Neural progenitor cell (in vitro differentiated cells): ENCODE results near the gene CSDE1.

Experiments used
- EZH2 ChIP-seq: fragments of 200-600 bp; sonication (generic); IDR thresholded peaks from 2 replicates; pipeline ENCODE4 v1.6.1; 2017; ENCODE audit warnings: antibody characterized with exemption, mild to moderate bottlenecking, moderate library complexity
- EZH2phosphoT487 ChIP-seq: fragments of 200-600 bp; sonication (generic); IDR thresholded peaks from 2 replicates; pipeline ENCODE4 v1.6.1; 2017; ENCODE audit warnings: antibody characterized with exemption
- TF ChIP-seq, protein P1 (sequence below): fragments of 200-600 bp; sonication (generic); IDR thresholded peaks from 2 replicates; pipeline ENCODE4 v1.5.1; 2017; ENCODE audit warnings: antibody characterized with exemption, mild to moderate bottlenecking

GRCh38 chr1:114753143-114753542 lies 4.6 kb downstream of the CSDE1 start:
- TF ChIP-seq, protein P1, sequence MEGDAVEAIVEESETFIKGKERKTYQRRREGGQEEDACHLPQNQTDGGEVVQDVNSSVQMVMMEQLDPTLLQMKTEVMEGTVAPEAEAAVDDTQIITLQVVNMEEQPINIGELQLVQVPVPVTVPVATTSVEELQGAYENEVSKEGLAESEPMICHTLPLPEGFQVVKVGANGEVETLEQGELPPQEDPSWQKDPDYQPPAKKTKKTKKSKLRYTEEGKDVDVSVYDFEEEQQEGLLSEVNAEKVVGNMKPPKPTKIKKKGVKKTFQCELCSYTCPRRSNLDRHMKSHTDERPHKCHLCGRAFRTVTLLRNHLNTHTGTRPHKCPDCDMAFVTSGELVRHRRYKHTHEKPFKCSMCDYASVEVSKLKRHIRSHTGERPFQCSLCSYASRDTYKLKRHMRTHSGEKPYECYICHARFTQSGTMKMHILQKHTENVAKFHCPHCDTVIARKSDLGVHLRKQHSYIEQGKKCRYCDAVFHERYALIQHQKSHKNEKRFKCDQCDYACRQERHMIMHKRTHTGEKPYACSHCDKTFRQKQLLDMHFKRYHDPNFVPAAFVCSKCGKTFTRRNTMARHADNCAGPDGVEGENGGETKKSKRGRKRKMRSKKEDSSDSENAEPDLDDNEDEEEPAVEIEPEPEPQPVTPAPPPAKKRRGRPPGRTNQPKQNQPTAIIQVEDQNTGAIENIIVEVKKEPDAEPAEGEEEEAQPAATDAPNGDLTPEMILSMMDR: no peak
- TF ChIP-seq EZH2 (no peak), EZH2phosphoT487 (no peak)
